ENCODE results near the gene RASA2. TPM values are rescaled to one million over a fixed set of nuclear protein-coding genes. Genes with fewer than 3 reads are reported as not detected.

The RASA2 gene
- total RNA-seq, 1 experiment from 2014 or later = 26.7 TPM

DNA sequence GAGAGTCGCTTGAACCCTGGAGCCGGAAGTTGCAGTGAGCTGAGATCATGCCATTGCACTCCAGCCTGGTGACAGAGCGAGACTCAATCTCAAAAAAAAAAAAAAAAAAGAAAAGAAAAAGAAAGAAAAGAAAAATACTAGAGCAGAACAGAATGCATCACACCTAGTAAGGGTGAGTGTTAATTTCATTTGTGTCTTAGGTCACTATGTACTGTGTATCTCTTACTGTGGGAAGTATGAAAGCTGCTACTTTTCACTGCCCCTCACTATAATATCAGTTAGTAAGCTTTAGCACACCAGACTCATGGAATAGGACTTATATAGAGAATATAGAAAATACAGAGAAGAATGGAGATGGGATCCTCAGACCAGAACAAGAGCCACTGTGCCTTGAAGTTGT is 45.9 kb upstream of the RASA2 start:
- no TSS peak for BruUV-seq (replicated peaks)

DNA sequence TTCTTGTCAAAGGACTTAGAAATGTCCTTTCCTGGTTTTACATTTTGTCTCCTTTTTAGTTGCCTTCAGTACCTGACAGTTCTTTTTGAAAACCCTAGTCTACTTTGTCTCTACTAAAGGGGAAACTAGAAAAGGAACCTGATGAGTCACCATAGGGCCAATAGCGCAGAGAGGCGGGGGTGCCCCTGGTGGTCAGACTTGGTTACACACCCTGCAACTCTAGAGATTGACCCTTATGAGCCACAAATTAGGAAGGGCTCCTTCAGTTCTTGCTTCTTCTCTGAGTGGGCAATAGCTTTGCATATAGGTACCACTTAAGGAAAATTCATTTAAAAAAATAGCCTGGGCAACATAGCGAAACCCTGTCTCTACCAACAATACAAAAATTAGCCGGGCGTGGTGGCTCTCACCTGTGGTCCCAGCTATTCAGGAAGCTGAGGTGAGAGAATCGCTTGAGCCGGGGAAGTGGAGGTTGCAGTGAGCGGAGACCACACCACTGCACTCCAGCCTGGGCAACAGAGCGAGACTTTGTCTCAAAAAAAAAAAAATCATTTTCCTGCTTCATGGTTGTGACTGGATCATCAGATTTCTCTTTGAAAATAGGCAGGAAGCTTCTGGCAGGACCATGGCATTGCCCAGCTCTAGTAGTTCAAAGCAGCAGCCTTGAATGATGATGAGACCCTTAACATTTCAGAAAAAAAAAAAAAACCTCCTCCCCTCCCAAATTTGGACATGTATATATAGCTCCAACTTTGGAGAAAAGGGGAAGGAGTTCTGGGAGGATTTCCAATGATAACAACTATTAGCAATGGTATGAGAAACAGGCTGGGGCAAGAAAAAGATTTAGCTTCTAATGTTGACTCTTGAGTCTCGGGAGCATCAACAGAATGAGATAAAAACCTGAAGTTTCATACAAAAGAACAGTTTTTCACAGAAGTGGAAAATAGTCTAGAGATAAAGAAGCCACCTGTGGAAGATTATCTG is 45.2 kb upstream of the RASA2 start:
- no TSS peak for BruUV-seq (replicated peaks)
- no peak overlapping the region for H3K4me3 Mint-ChIP-seq (ENCODE audit: unreplicated experiment)
- H3K36me3 ChIP-seq (ENCODE audit: control insufficient read depth, insufficient read depth, low read length) = peaks cover 1% of the 10 kb centered on the region

More for the DNA sequence above, 45.9 kb upstream of the RASA2 start:
- DNase-seq = no peak
- intact Hi-C loops (cut with micrococcal nuclease; ENCODE audit: unreplicated experiment) = loop anchor here (1.0 to 2.0 kb wide), 2 partner anchors 38 to 80 kb away; no protein-coding TSS in a partner anchor
- peaks cover 28% of the 10 kb centered on the region for H3K4me1 Mint-ChIP-seq (ENCODE audit: low read depth, unreplicated experiment)
- H3K27ac Mint-ChIP-seq (ENCODE audit: unreplicated experiment) = peak overlapping the region; percentile 45
- ChIA-PET POLR2A (no interaction called here), CTCF (interaction anchor here (0.8 to 2.1 kb wide), 2 partner anchors 9 to 80 kb away, joined by 3 to 10 read pairs; no protein-coding TSS in a partner anchor)
- no peak overlapping the region for H3K4me3 Mint-ChIP-seq (ENCODE audit: unreplicated experiment)
- H3K27me3 Mint-ChIP-seq (ENCODE audit: insufficient read depth, unreplicated experiment) = no peaks in the 10 kb centered on the region
- H3K36me3 ChIP-seq (ENCODE audit: control insufficient read depth, insufficient read depth, low read length) = peaks cover 1% of the 10 kb centered on the region
- H3K27me3 ChIP-seq (replicated peaks; ENCODE audit: control insufficient read depth, insufficient read depth, low read length) = no peaks in the 10 kb centered on the region
- H3K36me3 Mint-ChIP-seq (ENCODE audit: insufficient read depth, unreplicated experiment) = peaks cover 63% of the 10 kb centered on the region
- H3K9me3 ChIP-seq = no peaks in the 10 kb centered on the region
- H3K4me3 ChIP-seq (ENCODE audit: low read depth, low read length) = no peak overlapping the region
- TF ChIP-seq, protein P1, sequence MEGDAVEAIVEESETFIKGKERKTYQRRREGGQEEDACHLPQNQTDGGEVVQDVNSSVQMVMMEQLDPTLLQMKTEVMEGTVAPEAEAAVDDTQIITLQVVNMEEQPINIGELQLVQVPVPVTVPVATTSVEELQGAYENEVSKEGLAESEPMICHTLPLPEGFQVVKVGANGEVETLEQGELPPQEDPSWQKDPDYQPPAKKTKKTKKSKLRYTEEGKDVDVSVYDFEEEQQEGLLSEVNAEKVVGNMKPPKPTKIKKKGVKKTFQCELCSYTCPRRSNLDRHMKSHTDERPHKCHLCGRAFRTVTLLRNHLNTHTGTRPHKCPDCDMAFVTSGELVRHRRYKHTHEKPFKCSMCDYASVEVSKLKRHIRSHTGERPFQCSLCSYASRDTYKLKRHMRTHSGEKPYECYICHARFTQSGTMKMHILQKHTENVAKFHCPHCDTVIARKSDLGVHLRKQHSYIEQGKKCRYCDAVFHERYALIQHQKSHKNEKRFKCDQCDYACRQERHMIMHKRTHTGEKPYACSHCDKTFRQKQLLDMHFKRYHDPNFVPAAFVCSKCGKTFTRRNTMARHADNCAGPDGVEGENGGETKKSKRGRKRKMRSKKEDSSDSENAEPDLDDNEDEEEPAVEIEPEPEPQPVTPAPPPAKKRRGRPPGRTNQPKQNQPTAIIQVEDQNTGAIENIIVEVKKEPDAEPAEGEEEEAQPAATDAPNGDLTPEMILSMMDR (IDR thresholded peaks at IDR 0.05; ENCODE audit: insufficient read depth in 1 of 2, low read depth in 1 of 2, low read length in 1 of 2, severe bottlenecking in 1 of 2, unreplicated experiment in 1 of 2) = no peak
- H3K9me3 Mint-ChIP-seq (ENCODE audit: unreplicated experiment) = no peaks in the 10 kb centered on the region
- H3K4me1 ChIP-seq = peaks cover 23% of the 10 kb centered on the region

DNA sequence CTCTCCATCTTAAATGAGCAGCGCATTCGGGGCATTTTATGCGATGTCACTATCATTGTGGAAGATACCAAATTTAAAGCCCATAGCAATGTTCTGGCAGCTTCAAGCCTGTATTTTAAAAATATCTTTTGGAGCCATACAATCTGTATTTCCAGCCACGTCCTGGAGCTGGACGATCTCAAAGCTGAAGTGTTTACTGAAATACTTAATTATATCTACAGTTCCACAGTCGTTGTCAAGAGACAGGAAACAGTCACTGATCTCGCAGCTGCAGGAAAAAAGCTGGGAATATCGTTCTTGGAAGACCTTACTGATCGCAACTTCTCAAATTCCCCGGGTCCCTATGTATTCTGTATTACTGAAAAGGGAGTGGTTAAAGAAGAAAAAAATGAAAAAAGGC is 44.4 kb upstream of the RASA2 start:
- CTCF ChIA-PET = interaction anchor here (0.7 to 2.1 kb wide), 5 partner anchors 10 to 119 kb away, joined by 3 to 10 read pairs (median 4); no protein-coding TSS in a partner anchor
- DNase-seq = no peak
- no peak overlapping the region for H3K27ac Mint-ChIP-seq (ENCODE audit: unreplicated experiment)

More for the DNA sequence above, 45.2 kb upstream of the RASA2 start:
- TF ChIP-seq, protein P1 (IDR thresholded peaks at IDR 0.05; ENCODE audit: insufficient read depth in 1 of 2, low read depth in 1 of 2, low read length in 1 of 2, severe bottlenecking in 1 of 2, unreplicated experiment in 1 of 2) = peak; percentile 83 to 89
- DNase-seq = peak; percentile 56 to 80
- H3K27ac Mint-ChIP-seq (ENCODE audit: unreplicated experiment) = peak overlapping the region; percentile 45
- Histone ChIP-seq H3K27me3 (replicated peaks; ENCODE audit: control insufficient read depth, insufficient read depth, low read length) (no peaks in the 10 kb centered on the region), H3K9me3 (no peaks in the 10 kb centered on the region), H3K4me1 (peaks cover 15% of the 10 kb centered on the region), H3K4me3 (ENCODE audit: low read depth, low read length) (no peak overlapping the region)
- H3K27me3 Mint-ChIP-seq (ENCODE audit: insufficient read depth, unreplicated experiment) = no peaks in the 10 kb centered on the region
- POLR2A ChIA-PET = no interaction called here
- CTCF ChIA-PET = interaction anchor here (0.7 to 2.1 kb wide), 7 partner anchors 10 to 209 kb away, joined by 3 to 10 read pairs (median 4); no protein-coding TSS in a partner anchor
- peaks cover 28% of the 10 kb centered on the region for H3K4me1 Mint-ChIP-seq (ENCODE audit: low read depth, unreplicated experiment)
- H3K9me3 Mint-ChIP-seq (ENCODE audit: unreplicated experiment) = no peaks in the 10 kb centered on the region
- peaks cover 63% of the 10 kb centered on the region for H3K36me3 Mint-ChIP-seq (ENCODE audit: insufficient read depth, unreplicated experiment)
- intact Hi-C loops (cut with micrococcal nuclease; ENCODE audit: unreplicated experiment) = loop anchor here (1.0 to 2.0 kb wide), 2 partner anchors 39 to 80 kb away; no protein-coding TSS in a partner anchor

More for the DNA sequence above, 44.4 kb upstream of the RASA2 start:
- peaks cover 61% of the 10 kb centered on the region for H3K36me3 Mint-ChIP-seq (ENCODE audit: insufficient read depth, unreplicated experiment)
- Histone ChIP-seq H3K27me3 (replicated peaks; ENCODE audit: control insufficient read depth, insufficient read depth, low read length) (no peaks in the 10 kb centered on the region), H3K4me1 (peaks cover 8% of the 10 kb centered on the region), H3K9me3 (no peaks in the 10 kb centered on the region), H3K4me3 (ENCODE audit: low read depth, low read length) (no peak overlapping the region), H3K36me3 (ENCODE audit: control insufficient read depth, insufficient read depth, low read length) (peaks cover 3% of the 10 kb centered on the region)
- POLR2A ChIA-PET = no interaction called here
- peaks cover 25% of the 10 kb centered on the region for H3K4me1 Mint-ChIP-seq (ENCODE audit: low read depth, unreplicated experiment)
- no peaks in the 10 kb centered on the region for H3K9me3 Mint-ChIP-seq (ENCODE audit: unreplicated experiment)
- no peak overlapping the region for H3K4me3 Mint-ChIP-seq (ENCODE audit: unreplicated experiment)
- H3K27me3 Mint-ChIP-seq (ENCODE audit: insufficient read depth, unreplicated experiment) = no peaks in the 10 kb centered on the region
- TF ChIP-seq, protein P1 (IDR thresholded peaks at IDR 0.05; ENCODE audit: insufficient read depth in 1 of 2, low read depth in 1 of 2, low read length in 1 of 2, severe bottlenecking in 1 of 2, unreplicated experiment in 1 of 2) = no peak
- intact Hi-C loops (cut with micrococcal nuclease; ENCODE audit: unreplicated experiment) = no loop called here
- no TSS peak for BruUV-seq (replicated peaks)

All from Caco-2 (cell line).